ENCODE measurements around the gene DGKH.

- TF ChIP-seq CTCF (IDR thresholded peaks at IDR 0.05) = no peak
- no peak for TF ChIP-seq POLR2A (IDR thresholded peaks at IDR 0.05)
Measured at GRCh38 chr13:42066542-42066941, 18.1 kb downstream of the DGKH start.

All from upper lobe of left lung (tissue), 4 donors.